Body of pancreas (tissue), 4 donors: ENCODE data around the gene SLC1A2.
A peak's percentile ranks its signal among the peaks of the same experiment; 100 is the strongest.

Experiments used
- POLR2A ChIP-seq, 3 donors: fragments of 450-650 bp; IDR thresholded peaks; one replicate each; pipeline ENCODE4 v1.6.1; 2016; ENCODE audit warnings: antibody characterized with exemption in 3 of 3, mild to moderate bottlenecking in 2 of 3
- TF ChIP-seq, protein P1 (sequence below), 7 experiments: fragments of 450-650 bp in 4 of 7; fragments of 200-600 bp in 3 of 7; sonication (generic) in 3 of 7; IDR thresholded peaks; one replicate each; pipeline ENCODE4 v1.5.1; 2016 to 2019; ENCODE audit warnings: antibody characterized with exemption in 7 of 7

DNA sequence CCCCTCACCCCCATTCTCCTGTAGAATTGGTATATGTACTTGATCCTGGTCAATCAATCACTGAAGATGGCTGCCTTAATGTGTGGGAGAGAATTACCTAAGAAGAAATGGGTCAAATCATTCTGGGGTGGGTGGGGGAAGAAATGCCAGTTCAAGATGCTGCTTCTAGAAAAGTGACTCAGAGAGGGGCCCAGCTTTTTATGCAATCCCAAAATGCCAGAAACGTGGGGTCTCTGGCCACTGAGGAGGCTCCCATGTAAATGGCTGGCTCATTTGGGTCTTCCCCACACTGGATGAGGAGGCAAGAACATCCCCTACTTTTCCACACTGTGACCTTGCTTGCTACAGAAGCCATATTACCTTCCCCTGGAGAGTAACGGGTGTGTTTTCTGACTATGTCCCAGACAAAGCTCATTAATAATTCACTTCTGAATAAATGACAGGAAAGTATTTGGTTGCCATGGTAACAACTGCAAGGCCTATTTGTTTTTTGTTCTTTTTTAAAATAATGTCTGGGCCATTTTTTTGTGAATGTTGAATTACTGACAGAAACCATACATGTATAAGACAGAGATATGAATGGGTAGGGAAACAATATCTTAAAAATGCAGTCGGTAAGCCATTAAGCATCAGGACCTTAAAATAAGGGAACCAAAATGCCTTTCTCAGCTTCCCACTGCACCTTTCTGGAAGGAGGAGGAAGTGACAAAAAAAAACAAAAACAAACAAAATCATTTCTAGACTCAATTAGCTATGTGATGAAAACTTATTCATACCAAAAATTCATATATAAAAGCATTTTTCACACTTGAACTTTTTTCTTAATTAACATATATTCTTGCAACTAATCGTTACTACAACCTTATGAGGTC lies 32.0 kb downstream of the SLC1A2 start:
- TF ChIP-seq, protein P1, sequence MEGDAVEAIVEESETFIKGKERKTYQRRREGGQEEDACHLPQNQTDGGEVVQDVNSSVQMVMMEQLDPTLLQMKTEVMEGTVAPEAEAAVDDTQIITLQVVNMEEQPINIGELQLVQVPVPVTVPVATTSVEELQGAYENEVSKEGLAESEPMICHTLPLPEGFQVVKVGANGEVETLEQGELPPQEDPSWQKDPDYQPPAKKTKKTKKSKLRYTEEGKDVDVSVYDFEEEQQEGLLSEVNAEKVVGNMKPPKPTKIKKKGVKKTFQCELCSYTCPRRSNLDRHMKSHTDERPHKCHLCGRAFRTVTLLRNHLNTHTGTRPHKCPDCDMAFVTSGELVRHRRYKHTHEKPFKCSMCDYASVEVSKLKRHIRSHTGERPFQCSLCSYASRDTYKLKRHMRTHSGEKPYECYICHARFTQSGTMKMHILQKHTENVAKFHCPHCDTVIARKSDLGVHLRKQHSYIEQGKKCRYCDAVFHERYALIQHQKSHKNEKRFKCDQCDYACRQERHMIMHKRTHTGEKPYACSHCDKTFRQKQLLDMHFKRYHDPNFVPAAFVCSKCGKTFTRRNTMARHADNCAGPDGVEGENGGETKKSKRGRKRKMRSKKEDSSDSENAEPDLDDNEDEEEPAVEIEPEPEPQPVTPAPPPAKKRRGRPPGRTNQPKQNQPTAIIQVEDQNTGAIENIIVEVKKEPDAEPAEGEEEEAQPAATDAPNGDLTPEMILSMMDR (IDR thresholded peaks at IDR 0.05): peak in 1 of 7 experiments; percentile 57
- TF ChIP-seq POLR2A (IDR thresholded peaks at IDR 0.05): no peak
